NOMO-1 treated with DMSO at 0.1 percent for 48 hours (cell line): Measurements from ENCODE around the gene ATP6V0E2.
"Not testable (repeated sequence)": the region's sequence is repeated elsewhere in the genome, so short reads cannot be mapped to it uniquely, and the experiment has no call there.

Source experiments
- DNase-seq: peaks from one replicate; lab custom pipeline; 2025; ENCODE audit not compliant: unreplicated experiment; lab: John Stamatoyannopoulos, UW

The ATP6V0E2 gene

DNA sequence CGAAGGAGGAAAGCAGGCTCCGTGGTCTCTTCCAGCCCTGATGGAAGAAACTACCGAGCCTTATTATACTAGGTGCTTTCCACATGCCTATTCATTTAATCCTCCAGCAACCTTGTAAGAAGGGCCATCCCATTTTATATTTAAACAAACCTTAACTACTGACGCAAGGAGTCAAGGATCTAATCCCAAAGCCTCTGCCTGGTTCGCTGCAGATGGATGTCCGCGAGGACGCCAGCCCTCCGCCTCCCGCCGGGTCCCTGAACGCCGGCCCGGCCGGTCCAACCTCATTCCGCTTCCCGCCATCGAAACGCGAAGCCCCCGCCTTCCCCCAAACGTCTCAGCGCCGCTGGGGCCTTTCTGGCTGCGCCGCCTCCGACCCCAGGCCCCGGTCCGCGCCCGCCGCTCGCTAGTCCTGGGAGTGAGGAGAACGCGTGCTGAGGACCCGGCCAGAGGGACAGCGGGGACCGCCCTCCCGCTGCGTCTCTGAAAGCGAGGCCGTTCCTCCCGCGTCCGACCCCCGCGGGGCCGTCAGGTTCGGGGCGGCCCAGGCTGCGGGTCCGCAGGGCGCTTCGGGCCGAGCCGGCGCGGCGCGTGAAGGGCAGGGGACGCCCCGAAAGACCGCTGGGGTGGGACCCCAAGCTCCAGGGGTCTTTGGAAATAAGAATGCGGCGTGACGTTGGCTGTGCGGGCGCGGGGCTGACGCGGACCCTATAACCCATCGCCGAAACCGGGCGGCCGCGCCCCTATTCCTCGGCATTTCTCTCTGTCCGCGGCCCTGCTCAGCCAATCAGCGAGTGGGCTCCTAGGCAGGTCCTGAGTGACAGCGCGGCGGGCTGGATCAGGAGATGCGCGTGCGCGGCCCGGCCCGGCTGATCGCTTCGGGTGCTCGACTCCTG is at the start of gene ATP6V0E2:
Gene ATP6V0E2, plus strand, starts transcription at position 896 of the 896 bp plus-strand sequence. CDS start 97 bp downstream, outside the sequence.
- peak; percentile 58 for DNase-seq

DNA sequence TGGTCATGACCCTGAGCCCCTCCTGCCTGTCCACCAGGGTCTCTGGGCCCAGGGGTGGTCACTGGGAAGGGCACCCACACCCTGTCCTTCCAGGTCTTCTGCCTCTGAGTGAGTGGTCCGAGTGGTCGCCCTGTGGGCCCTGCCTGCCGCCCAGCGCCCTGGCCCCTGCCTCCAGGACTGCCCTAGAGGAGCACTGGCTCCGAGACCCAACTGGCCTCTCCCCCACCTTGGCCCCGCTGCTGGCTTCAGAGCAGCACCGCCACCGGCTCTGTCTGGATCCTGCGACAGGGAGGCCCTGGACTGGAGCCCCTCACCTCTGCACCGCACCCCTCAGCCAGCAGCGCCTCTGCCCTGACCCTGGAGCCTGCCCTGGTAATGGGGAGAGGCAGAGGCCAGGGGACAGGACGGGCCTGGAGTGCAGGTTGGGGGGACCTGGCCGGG is 49.4 kb upstream of the ATP6V0E2 start:
- DNase-seq: no peak

DNA sequence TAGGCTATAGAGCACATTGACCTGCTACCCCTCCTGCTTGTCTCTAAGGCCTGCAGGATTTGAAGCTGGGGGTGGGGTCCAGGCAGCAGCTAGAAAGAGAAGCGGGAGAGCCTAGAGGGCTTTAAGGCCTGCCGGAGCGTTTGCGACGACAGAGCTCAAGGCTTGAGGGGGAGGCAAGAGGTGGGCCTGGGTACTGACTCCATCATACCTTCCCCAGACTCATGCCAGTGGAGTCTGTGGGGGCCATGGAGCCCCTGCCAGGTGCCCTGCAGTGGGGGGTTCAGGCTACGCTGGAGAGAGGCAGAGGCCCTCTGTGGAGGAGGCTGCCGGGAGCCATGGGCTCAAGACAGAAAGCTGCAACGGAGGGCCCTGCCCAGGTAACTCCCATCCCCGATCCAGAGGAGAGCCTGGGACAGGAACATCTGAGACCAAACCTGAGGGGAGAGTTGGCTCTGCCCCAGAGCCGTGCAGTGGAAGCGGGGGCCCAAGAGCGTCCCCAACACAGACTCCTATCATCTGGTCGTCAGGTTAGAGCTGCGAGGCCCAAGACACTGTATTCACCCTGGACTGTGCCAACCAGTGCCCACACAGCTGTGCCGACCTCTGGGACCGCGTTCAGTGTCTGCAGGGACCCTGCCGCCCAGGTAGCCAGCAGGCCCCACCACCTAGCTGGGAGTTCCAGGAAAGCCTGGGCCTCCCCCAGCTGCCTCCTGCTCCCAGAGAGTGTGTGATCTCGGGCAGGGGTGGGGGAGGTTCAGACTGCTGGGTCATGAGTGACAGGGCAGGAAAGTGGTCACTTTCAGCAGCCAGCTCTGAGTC is 48.8 kb upstream of the ATP6V0E2 start:
- no peak for DNase-seq

DNA sequence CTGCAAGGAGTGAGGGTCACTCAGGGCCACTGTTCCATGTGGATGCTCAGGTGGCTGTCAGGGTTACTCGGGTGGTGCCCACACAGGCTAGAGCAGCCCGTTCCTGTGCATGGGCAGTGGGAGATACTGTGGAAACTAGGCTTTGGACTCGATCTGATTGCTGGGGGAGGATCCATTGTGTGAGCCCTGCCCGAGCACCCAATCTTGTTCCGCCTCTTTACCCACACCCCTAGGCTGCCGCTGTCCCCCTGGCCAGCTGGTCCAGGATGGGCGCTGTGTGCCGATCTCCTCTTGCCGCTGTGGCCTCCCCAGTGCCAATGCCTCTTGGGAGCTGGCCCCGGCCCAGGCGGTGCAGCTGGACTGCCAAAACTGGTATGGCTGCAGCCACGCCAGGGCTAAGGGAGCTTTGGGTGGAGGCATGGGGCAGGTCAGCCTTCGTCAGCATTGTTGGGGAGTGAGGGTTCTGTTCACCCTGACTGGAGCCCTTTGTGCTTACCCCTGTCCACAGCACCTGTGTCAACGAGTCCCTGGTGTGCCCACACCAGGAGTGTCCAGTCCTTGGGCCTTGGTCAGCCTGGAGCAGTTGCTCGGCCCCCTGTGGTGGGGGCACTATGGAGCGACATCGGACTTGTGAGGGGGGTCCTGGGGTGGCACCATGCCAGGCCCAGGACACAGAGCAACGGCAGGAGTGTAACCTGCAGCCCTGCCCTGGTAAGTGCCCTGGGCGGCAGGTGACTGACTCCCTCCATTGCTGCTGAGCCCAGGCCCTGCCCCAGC is 48.0 kb upstream of the ATP6V0E2 start:
- no peak for DNase-seq

DNA sequence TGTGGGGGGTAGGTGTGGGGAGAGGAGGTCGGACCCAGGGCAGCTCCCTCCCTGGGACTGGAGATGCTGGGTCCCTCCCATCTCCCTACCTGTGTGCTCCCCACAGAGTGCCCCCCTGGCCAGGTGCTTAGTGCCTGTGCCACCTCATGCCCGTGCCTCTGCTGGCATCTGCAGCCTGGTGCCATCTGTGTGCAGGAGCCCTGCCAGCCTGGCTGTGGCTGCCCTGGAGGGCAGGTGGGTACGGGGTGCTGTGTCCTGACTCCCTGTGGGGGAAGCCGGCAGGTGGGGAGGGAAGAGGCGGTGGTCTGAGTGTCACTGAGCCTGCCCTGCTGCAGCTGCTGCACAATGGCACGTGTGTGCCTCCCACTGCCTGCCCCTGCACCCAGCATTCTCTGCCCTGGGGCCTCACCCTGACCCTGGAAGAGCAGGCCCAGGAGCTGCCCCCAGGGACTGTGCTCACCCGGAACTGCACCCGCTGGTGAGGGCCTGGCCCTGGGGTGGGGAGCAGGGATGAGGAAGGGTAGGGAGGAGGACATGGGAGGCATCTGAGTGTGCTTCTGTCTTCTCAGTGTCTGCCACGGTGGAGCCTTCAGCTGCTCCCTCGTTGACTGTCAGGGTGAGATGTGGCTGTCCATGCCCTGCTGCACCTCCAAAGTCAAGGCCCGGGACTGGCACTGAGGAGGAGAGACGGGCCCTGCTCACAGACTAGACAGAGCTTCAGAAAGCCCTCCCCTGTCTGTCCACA is 47.3 kb upstream of the ATP6V0E2 start:
- DNase-seq: no peak

DNA sequence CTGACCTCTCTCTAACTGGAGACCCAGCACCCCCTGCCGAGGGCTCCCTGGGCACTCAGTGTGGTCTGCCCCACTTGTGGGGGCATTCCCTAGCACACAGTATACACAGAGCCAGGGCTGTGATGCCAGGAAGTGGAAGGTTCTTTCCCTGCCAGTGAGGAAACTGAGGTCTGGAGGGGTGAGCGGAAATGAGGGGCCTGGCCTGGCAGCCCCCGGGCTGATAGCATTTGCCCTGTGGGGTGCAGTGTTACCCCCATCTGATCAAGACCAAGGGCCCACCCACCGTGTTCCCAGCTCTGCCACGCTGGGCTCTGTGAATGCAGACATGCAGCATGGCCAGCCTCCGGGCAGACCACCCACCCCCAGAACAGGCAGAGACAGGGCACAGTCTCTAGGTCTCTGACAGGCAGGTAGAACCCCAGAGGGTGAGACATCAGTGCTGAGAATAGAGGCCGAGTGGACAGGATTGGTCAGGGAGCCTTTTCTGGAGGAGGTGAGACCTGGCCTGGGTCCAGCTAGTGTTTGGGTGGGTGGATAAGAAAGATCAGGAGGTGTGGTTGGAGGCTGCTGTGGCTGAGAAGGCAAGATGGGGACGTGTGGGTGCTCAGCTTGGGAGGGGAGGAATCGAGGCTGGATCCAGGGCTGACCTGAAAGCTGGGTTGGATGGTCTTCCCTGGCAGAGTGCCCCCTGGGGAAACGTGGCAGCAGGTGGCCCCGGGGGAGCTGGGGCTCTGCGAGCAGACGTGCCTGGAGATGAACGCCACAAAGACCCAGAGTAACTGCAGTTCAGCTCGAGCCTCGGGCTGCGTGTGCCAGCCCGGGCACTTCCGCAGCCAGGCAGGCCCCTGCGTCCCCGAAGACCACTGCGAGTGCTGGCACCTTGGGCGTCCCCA is 46.4 kb upstream of the ATP6V0E2 start:
- no peak for DNase-seq

DNA sequence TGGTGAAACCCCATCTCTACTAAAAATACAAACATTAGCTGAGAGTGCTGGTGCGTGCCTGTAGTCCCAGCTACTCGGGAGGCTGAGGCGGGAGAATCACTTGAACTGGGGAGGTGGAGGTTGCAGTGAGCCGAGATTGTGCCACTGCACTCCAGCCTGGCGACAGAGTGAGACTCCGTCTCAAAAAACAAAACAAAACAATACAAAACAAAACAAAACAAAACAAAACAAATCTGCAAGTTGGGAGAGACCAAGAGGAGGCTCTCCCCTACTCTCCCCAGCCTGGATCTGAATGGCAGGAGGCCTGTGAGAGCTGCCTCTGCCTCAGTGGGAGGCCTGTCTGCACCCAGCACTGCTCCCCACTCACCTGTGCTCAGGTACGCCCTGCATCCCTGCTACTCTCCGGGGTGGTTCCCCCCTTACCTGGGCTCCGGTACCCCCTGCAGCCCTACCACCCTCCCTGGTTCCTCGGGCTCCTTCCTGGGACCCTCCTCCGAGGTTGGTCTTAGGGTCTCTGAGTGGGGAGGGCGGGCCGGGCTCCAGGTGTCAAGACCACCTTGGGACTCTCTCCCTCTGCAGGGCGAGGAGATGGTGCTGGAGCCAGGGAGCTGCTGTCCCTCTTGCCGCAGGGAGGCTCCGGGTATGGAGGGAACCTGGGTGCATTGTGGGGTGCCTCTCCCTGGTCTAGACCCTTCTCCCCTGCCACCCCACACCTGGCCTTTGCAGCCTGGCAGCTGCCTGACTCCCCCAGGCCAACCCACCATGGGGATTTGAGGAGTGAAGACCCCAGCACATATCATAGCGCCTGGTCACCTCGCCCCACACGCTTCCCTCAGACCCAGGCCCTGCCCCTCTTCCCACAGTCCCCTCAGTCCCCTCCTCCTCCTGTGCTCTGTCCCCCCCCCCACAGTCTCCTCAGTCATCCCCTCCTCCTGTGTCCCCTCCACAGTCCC is 45.1 kb upstream of the ATP6V0E2 start:
- DNase-seq: no peak

DNA sequence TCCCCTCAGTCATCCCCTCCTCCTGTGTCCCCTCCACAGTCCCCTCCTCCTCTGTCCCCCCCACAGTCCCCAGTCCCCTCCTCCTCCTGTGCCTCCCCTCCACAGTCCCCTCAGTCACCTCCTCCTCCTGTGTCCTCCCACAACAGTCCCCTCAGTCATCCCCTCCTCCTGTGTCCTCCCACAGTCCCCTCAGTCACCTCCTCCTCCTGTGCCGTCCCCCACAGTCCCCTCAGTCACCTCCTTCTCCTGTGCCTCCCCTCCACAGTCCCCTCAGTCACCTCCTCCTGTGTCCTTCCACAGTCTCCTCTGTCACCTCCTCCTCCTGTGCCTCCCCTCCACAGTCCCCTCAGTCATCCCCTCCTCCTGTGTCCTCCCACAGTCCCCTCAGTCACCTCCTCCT is 43.2 kb upstream of the ATP6V0E2 start:
- DNase-seq: not testable (repeated sequence)

DNA sequence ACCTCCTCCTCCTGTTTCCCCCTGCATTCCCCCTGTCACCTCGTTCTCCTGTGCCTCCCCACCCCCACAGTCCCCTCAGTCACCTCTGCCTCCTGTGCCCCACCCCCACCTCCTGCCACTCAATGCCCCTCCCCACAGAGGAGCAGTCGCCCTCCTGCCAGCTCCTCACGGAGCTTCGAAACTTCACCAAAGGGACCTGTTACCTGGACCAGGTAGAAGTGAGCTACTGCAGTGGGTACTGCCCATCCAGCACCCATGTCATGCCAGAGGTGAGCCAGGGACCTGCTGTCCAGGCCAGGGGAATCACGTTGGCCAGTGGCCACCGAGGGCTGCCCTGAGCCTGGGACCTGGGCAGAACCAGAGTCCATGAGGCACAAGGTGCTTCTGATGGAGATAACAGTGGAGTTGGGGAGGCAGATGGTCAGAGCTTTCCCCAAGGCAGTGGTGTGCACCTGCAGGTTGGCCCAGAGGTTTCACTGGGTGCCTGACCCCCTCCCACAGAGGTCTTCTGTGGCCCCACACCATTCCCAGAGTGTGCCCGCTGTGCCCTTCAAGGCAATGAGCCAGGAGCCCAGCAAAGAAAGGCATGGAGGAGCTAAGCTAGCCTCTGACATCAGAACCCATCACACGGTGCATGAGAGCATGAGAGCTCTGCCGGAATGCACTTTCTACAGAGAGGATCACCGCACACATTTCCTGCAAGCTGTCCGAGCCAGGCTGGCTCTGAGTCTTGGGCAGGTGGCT is 42.6 kb upstream of the ATP6V0E2 start:
- DNase-seq: no peak

DNA sequence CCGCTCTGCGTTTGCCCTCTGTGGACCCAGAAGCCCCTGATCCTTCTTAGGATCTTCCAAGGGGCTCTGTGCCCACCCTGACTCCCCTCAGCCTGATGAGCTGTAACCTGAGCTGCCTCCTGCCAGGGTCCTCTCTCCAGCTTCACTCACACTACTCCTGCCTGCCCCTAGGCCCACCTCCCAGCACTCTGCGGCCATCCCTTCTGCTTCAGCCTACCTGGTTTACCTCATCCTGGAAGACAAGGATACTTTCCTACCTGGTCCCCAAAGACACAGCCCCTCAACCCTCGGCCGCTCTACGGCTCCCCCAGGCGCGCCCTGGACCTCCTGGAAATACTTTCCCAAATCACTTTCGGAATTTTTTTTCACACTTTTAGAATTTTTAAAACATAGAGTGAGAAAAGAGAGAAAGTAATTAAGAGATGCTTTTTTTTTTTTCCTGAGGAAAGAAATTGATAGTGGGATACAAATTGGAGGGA is 42.0 kb upstream of the ATP6V0E2 start:
- DNase-seq: no peak

DNA sequence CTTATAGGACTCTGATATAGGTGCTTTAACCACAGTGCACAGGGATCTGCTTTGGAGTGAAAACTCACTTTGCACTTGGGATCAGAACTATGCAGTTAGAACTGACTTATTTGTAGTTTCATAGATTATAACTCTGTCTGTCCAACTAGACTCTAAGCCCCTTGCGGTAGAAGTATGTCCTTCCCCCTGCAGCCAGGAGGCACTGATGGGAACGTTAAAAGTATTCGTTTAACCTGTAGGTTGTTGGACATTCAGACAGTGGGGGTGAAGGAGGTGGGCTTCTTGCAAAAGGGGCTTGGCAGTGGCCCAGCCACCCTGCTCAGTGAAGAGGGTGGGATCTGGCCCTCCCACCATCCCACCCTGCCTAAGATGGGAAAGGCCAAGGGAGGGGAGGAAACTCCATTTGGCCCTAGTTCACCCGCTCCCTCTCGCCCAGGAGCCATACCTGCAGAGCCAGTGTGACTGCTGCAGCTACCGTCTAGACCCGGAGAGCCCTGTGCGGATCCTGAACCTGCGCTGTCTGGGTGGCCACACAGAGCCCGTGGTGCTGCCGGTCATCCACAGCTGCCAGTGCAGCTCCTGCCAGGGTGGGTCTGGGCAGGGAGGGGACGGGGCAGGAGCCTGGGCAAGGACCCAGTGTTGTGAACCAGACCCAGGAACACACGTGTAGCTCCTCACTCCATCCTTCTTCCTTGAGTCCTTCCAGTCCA is 41.3 kb upstream of the ATP6V0E2 start:
- DNase-seq: no peak

DNA sequence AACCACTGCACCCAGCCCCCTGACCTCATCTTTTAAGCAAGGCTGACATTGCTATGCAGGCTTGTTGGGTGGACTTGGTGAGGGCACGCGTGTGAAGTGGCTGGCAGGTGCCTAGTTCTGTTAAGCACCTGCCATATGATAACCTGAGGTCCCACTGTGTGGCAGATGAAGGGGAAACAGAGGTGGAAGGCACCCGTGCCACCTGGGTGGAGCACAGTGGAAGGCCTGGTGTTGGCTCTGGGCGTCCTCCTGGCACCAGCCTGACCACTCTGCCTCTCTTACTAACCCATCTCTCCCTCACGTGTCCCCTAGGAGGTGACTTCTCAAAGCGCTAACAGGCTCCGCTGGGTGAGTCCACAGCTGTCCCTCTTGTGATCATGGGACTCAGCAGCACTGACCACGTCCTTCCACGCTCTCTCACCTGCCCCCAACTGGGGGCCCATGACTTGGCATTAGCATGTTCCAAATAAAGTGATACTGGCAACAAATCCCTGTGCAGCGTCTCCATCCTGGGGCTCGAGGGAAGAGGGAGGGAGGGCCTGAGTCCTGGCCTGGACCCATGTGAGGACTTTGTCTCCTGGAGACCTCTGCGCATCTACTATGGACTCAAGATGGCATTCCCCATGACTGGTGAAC is 40.2 kb upstream of the ATP6V0E2 start:
- no peak for DNase-seq

DNA sequence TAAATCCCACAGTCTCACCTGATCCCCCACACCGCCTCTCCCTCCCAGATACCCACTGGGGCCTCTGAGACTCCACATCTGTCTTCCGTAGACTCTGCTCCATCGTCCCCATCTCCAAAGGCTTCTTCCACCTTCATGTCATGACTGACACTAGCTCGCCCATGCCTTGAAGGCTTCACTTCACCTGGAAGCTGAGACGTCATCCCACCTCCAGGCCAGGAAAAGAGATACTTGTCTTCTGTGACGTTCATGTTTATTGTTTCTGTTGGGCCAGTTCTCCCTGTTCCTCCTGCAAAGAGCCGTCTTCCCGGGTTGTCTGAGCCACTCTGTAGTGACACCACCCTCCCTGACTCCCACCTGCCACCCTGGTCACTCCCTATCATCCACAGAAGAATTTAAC is 39.2 kb upstream of the ATP6V0E2 start:
- DNase-seq: no peak

DNA sequence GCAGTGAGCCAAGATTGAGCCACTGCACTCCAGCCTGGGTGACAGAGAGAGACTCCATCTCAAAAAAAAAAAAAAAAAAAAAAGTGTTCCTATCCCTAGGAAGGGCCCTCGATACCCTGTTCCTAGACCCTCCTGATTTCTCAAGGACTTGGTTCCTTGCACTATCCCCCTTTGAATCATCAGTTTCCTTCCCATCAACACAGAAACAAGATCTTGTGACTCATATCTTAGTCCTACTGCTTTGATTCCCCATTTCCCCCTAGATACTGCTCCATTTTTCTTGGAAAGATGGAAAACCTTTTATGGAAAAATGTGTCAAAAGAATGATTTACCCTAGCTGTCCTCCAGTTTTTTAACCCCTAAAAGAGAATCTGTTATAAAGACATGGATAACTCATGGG is 37.3 kb upstream of the ATP6V0E2 start:
- no peak for DNase-seq

DNA sequence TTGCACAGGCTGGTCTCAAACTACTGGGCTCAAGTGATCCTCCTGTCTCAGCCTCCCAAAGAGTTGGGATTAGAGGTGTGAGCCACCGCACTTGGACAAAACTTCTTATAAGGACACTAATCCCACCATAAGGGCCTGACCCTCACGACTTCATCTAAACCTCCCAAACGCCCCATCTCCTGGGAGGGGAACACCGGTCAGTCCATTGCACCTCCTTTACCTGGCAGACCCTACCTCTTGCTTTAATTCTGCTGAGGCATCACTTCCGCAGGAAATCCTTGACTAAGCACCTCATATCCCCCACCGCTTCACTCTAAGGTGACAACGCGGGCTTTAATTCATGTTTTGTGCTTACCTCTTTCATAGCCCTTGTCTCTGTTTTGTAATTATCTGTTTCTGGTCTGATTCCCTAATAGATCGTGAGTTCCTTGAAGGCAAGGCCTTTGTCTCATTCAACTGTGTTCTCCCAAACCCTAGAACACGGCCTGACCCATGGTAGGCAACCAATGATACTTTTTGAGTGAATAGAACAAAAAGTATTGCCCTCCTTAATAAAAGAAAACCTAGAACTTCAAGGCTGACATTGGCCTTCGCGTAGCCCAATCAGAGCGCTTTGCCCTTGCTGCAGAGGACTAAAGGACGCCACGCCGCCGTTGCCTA is 36.1 kb upstream of the ATP6V0E2 start:
- DNase-seq: no peak
